NCI-H510A treated with DMSO at 0.1 percent for 48 hours (cell line): Measurements from ENCODE around the gene TELO2.

Source experiments
- DNase-seq: peaks from one replicate; lab custom pipeline; 2025; lab: John Stamatoyannopoulos, UW

TELO2 gene

DNA sequence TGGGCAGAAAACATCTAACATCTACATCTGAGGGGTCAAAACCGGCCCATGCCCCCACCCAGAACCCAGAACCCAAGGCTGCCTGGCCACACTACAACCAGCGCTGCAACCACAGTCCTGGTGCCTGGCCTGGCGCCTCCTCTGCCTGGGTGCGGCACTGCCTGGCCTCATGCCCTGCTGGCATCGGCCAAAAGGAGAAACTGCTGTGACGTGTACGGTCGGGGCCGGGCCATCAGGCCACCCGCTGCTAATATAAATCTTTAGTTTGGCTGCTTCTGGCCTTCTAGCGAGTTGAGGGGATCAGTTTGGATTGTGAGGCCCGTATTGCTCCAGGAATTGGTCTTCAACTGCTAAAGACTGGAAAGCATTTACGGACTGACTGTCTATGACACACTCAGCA is 63.1 kb downstream of the TELO2 start:
- DNase-seq, result no peak

DNA sequence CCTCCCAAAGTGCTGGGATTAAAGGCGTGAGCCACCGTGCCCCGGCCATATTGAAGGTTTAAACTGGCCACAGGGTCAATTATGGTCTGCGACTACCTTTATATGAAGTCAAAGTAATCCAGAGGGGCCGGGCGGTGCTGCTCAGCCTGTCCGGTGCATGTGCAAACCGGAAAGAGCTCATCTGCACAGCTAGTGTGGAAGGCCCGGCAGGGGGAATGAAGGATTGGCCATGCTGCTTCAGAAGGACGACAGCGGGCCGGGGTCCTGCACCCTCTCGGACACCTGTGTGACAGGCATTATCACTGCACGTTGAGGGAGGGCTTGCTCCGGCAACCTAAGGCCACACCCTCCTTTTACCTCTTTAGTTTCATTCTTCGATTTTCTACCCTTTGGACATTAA is 63.9 kb downstream of the TELO2 start:
- DNase-seq, result no peak

DNA sequence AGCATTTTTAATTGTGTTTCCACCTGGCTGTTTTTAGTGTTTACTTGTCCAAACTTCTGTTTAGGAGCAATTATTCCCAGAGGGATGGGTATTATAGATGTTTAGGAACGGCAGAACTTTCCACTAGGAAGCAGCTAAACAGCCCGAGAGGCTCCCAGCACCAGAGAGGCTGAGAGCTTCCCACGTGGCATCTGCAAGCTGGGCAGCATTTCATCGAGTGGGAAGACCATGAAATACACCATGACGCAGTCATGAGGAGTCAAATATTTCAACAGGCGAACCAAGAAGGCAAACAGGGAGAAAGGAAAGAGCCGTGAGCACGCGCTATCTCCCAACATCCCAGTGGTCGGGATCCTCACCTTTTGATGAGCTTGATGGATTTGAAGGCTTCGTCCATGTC is 64.4 kb downstream of the TELO2 start:
- no peak for DNase-seq

DNA sequence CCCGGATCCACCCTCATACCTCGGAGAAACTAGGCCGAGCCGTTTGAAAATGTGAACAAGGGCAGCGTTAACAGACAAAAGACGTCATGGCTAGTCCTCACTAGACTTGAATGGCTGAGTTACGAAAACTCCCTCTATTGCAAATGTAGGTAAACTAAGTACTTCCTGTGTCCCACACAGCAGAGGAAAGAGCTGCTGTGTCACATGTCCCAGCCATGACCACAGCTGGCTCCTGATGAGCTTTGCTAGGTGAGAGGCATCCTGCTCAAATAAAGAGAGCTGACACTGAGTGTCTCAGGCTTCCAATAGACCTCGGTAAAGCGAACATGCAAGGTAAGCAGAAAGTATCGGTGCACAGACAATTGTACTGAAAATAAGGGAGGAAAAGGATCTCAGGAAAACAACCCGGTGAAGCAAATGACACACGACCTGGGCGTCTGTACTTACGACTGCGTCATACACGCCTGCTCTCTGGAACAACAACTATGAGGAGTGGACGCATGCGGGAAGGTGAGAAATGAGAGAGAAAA is 66.4 kb downstream of the TELO2 start:
- peak; percentile 4 for DNase-seq
